ENCODE results near the gene ATG9B. TPM values are rescaled to one million over a fixed set of nuclear protein-coding genes. Genes with fewer than 3 reads are reported as not detected.
"Not testable (repeated sequence)": the region's sequence is repeated elsewhere in the genome, so short reads cannot be mapped to it uniquely, and the experiment has no call there.

ATG9B gene
- total and polyA plus RNA-seq, 5 donors = 0.18 to 0.43 (median 0.23) TPM; not detected in 2

DNA sequence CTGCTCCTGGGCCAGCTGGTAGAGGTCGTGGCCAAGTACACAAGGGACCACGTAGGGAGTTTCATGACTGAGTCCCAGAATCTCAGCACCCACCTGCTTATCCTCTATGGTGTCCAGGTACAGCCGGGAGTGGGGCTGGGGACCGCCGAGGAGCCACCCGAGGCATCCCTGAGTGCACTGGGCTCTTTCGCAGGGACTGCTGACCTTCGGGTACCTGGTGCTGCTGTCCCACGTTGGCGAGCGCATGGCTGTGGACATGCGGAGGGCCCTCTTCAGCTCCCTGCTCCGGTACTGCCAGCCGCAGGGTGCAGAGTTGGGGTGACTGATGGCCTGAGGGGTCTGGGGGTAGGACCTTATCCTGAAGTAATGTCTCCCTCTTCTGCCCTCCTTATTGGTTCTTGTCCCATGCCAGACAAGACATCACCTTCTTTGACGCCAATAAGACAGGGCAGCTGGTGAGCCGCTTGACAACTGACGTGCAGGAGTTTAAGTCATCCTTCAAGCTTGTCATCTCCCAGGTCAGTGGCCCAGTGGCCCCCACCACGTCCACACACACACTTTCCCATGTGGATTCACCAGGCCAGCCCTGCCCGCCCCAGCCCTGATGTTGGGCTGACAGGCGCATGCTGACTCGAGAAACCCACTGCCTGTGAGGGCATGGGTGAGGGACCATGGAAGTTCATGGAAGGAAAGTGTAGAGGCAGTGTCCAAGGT is 10.2 kb upstream of the ATG9B start:
- DNase-seq (no peak), ATAC-seq (no peak)
- H3K9me3 ChIP-seq (ENCODE audit: control insufficient read depth, low read length) = no peaks in the 10 kb centered on the region
- H3K4me1 ChIP-seq (ENCODE audit: control insufficient read depth, insufficient read depth, low read length) = no peaks in the 10 kb centered on the region
- no peak overlapping the region for H3K4me3 ChIP-seq (ENCODE audit: low read length)
- intact Hi-C loops (cut with DNase I) = no loop called here
- H3K27ac ChIP-seq (ENCODE audit: low read length) = no peak overlapping the region
- WGBS = 92% methylated on average over 21 of the region's 21 CpGs
- no peaks in the 10 kb centered on the region for H3K27me3 ChIP-seq (ENCODE audit: control insufficient read depth, insufficient read depth)

DNA sequence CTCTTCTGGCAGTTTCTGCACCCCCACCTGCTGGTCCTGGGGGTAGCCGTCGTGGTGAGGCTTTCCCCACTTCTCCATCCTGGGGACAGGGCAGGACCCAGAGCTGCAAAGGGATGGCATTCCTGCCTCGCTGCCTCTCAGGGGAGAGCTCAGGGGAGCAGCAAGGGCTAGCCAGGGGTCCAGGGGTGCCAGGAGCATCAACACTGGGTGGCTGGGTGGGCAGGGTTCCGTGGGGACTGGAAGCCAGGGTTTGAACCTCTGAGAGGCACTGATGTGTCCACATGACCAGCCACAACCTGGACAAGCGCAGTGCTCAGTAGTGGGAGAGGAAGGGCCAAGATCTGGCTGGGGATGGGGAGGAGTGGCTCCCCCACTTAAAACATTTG is 9.6 kb upstream of the ATG9B start:
- H3K27me3 ChIP-seq (ENCODE audit: control insufficient read depth, insufficient read depth) = no peaks in the 10 kb centered on the region
- no peaks in the 10 kb centered on the region for H3K4me1 ChIP-seq (ENCODE audit: control insufficient read depth, insufficient read depth, low read length)
- DNase-seq (no peak), ATAC-seq (no peak)
- 86% methylated on average over 5 of the region's 5 CpGs for WGBS
- intact Hi-C loops (cut with DNase I) = no loop called here
- no peaks in the 10 kb centered on the region for H3K9me3 ChIP-seq (ENCODE audit: control insufficient read depth, low read length)
- no peak overlapping the region for H3K4me3 ChIP-seq (ENCODE audit: low read length)
- H3K27ac ChIP-seq (ENCODE audit: low read length) = no peak overlapping the region

DNA sequence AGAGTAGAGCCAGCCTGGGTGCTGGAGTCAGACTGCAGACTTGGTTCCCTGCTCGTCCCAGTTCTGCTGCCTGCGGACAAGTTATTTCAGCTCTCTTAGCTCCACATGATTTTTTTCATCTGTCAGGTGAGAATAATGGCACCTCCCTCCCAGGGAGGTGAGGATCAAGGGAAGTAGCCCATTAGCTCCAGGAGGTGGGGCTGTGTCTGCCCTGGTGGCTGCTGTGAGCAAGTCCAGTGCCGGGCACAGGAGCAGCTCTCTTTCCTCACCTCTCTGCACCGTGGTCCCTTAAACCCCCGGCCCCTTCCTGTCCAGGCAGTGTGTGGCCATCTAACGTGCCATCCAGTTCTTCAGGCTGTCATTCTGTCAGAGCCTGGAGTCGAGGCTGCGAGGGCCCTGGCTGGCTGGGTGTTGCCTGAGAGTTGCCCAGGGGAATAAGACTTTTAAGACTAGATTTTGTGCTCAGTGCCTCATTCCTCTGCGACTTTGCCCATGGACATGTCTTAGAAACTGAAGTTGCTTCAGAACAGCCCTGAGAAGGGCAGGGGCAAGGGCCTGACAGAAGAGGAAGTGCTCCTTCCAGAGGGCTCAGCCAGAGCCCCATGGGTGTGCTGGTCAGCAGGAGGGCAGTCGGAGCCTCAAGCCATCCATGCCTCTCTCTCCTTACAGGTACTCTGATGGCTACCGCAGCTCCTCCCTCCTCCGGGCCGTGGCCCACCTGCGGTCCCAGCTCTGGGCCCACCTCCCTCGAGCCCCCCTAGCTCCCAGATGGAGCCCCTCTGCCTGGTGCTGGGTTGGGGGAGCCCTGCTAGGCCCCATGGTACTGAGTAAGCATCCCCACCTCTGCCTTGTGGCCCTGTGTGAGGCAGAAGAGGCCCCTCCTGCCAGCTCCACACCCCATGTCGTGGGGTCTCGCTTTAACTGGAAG is 8.9 kb upstream of the ATG9B start:
- no peak for ATAC-seq
- Histone ChIP-seq H3K27ac (ENCODE audit: low read length) (no peak overlapping the region), H3K4me3 (ENCODE audit: low read length) (no peak overlapping the region), H3K27me3 (ENCODE audit: control insufficient read depth, insufficient read depth) (no peaks in the 10 kb centered on the region), H3K4me1 (ENCODE audit: control insufficient read depth, insufficient read depth, low read length) (no peaks in the 10 kb centered on the region), H3K9me3 (ENCODE audit: control insufficient read depth, low read length) (no peaks in the 10 kb centered on the region)
- intact Hi-C loops (cut with DNase I) = no loop called here
- DNase-seq = no peak
- 87% methylated on average over 17 of the region's 17 CpGs for WGBS

DNA sequence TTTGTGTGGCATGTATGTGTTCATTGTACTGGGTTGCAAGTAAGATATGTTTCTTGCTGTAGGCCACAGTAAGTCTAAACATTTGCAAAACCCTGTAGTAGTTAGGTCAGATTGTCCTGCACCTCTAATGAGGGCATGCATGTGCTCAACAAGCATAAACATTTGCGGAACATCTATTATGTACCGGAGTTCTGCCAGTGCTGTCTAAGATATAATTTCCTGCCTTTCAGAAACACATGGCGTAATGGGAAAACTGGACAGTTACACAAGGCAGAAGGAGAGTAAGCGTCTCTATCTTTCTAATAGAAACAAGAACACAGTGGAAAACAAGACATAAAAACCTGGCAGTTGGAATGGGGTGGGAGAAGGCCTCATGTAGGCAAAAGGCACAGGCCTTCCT is 6.7 kb upstream of the ATG9B start:
- H3K4me1 ChIP-seq (ENCODE audit: control insufficient read depth, insufficient read depth, low read length) = no peaks in the 10 kb centered on the region
- no peaks in the 10 kb centered on the region for H3K9me3 ChIP-seq (ENCODE audit: control insufficient read depth, low read length)
- ATAC-seq = no peak
- H3K27ac ChIP-seq (ENCODE audit: low read length) = no peak overlapping the region
- intact Hi-C loops (cut with DNase I) = no loop called here
- H3K4me3 ChIP-seq (ENCODE audit: low read length) = no peak overlapping the region
- WGBS = 87% methylated on average over 4 of the region's 4 CpGs
- no peaks in the 10 kb centered on the region for H3K27me3 ChIP-seq (ENCODE audit: control insufficient read depth, insufficient read depth)
- DNase-seq = no peak

DNA sequence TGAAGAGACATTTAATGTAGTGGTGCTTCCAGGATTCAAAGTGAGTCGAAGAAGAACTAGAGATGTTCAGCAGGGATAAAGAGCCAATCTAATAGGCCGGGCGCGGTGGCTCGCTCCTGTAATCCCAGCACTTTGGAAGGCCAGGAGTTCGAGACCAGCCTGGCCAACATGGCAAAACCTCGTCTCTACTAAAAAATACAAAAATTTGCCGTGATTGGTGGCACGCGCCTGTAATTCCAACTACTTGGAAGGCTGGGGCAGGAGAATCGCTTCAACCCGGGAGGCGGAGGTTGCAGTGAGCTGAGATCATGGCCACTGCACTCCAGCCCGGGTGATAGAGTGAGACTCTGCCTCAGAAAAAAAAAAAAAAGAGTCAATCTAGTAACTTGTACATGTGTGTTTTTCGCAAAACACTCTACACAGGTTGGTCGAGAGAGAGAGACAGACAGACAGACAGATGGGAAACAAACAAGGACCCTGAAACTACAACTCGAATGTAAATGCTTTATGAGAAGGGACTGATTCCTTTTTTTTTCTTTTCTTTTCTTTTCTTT is 4.7 kb upstream of the ATG9B start:
- intact Hi-C loops (cut with DNase I) = loop anchor here in 2 of 4 donors (10.0 kb wide), 2 partner anchors 56 to 86 kb away; partner anchors contain the start of genes AGAP3 (in 1 of the 2), FASTK (in 1 of the 2) and TMUB1 (in 1 of the 2)
- 51% methylated on average over 17 of the region's 17 CpGs for WGBS
- Histone ChIP-seq H3K27me3 (ENCODE audit: control insufficient read depth, insufficient read depth) (no peaks in the 10 kb centered on the region), H3K9me3 (ENCODE audit: control insufficient read depth, low read length) (no peaks in the 10 kb centered on the region), H3K27ac (ENCODE audit: low read length) (peak overlapping the region; percentile 80), H3K4me1 (ENCODE audit: control insufficient read depth, insufficient read depth, low read length) (no peaks in the 10 kb centered on the region), H3K4me3 (ENCODE audit: low read length) (peak overlapping the region; percentile 80)
- no peak for ATAC-seq
- no peak for DNase-seq

DNA sequence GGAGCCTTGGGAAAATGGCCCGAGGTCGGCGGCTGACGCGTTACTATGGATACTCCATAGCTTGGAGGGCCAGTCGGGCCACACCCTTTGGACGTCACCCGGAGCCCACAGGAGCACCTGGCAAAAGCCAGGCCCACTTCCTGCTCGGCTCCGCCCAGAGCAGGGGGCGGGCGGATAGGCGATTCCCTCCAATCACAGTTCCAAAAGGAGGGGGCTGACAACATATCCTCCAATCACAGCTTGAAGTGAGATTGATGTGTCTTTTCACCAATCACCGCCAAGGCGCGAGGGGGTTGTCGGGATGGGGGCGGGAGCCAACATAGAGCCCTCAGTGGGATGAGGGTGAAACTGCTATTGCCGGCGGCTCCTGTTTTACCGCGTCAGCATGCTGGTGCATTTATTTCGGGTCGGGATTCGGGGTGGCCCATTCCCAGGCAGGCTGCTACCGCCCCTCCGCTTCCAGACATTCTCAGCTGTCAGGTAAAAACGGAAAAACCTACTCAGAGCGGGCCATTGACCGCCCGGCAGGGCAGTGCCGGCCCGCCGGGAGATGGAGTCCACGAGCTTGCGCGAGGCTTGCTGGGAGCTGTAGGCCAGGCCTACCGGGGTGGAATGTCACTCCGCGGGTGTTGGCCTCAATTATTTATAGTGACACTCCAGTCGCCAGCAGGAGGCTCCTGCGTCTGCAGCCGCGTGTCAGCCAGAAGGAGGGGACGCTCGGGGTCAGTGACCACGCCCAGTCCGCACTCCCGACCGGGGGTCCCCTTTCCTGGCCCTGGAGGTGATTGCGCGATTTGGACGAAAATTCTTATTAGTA is 4.0 kb upstream of the ATG9B start, which contains the start of gene ABCB8:
ABCB8 (plus strand) TSS at position 320 of the 817 bp plus-strand sequence; CDS start at position 386, 66 bp downstream.
- under 1% methylated on average over 53 of the region's 53 CpGs for WGBS
- H3K4me1 ChIP-seq (ENCODE audit: control insufficient read depth, insufficient read depth, low read length) = no peaks in the 10 kb centered on the region

DNA sequence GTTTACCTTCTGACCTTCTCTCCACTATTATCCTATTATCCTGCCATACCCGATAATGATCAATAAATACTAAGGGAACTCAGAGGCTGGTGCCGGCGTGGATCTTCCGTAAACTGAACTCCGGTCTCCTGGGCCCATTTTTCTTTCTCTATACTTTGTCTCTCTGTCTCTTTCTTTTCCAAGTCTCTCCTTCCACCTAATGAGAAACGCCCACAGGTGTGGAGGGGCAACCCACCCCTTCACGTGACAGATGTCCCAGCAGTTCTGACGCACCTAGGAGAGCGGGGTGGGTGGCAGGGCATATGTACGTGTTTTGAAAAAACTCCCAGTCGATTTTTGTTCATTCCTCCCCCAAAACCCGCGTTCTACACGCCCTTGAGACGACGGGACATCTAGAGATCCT is 3.4 kb upstream of the ATG9B start:
- not testable (repeated sequence) for H3K4me1 ChIP-seq (ENCODE audit: control insufficient read depth, insufficient read depth, low read length); H3K27ac ChIP-seq (ENCODE audit: low read length); H3K27me3 ChIP-seq (ENCODE audit: control insufficient read depth, insufficient read depth); DNase-seq; H3K9me3 ChIP-seq (ENCODE audit: control insufficient read depth, low read length); ATAC-seq
- 4% methylated on average over 16 of the region's 16 CpGs for WGBS
- peak overlapping the region; percentile 80 for H3K4me3 ChIP-seq (ENCODE audit: low read length)
- intact Hi-C loops (cut with DNase I) = loop anchor here in 2 of 4 donors (10.0 kb wide), 2 partner anchors 57 to 87 kb away; partner anchors contain the start of genes AGAP3 (in 1 of the 2), FASTK (in 1 of the 2) and TMUB1 (in 1 of the 2)

More for the DNA sequence above, 4.0 kb upstream of the ATG9B start, which contains the start of gene ABCB8:
- intact Hi-C loops (cut with DNase I) = loop anchor here in 2 of 4 donors (10.0 kb wide), 2 partner anchors 56 to 86 kb away; partner anchors contain the start of genes AGAP3 (in 1 of the 2), FASTK (in 1 of the 2) and TMUB1 (in 1 of the 2)
- Histone ChIP-seq H3K27ac (ENCODE audit: low read length) (peak within 1 kb of the TSS; percentile 80), H3K9me3 (ENCODE audit: control insufficient read depth, low read length) (no peaks in the 10 kb centered on the region), H3K27me3 (ENCODE audit: control insufficient read depth, insufficient read depth) (no peaks in the 10 kb centered on the region), H3K4me3 (ENCODE audit: low read length) (peak within 1 kb of the TSS; percentile 80)
- ATAC-seq (peak; percentile 97 to 98), DNase-seq (peak; percentile 97 to 99 (median 98))

DNA sequence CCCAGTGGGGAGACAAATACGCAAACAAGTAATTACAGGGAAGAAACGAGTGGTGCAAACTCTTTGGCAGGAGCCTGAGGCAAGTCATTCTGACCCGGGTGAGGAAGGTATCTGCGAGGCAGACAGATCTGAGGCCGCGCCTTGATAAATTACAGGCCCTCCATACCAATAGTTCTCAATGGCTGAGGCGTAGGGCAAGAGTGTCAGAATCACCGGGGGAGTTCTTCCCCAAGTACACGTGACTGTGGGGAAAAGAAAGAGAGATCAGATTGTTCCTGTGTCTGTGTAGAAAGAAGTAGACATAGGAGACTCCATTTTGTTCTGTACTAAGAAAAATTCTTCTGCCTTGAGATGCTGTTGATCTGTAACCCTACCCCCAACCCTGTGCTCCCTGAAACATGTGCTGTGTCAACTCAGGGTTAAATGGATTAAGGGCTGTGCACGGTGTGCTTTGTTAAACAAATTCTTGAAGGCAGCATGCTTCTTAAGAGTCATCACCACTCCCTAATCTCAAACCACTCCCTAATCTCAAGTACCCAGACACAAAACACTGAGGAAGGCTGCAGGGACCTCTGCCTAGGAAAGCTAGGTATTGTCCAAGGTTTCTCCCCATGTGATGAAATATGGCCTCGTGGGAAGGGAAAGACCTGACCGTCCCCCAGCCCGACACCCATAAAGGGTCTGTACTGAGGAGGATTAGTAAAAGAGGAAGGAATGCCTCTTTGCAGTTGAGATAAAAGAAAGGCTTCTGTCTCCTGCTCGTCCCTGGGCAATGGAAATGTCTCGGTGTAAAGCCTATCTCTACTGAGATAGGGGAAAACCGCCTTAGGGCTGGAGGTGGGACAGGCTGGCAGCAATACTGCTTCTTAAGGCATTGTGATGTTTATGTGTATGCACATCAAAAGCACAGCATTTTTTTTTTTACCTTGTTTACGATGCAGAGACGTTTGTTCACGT is 2.8 kb upstream of the ATG9B start:
- DNase-seq = peak in 1 of 3 donors; percentile 36
- ATAC-seq; H3K9me3 ChIP-seq (ENCODE audit: control insufficient read depth, low read length); H3K27me3 ChIP-seq (ENCODE audit: control insufficient read depth, insufficient read depth); H3K27ac ChIP-seq (ENCODE audit: low read length); H3K4me3 ChIP-seq (ENCODE audit: low read length); H3K4me1 ChIP-seq (ENCODE audit: control insufficient read depth, insufficient read depth, low read length): not testable (repeated sequence)
- intact Hi-C loops (cut with DNase I) = loop anchor here in 2 of 4 donors (10.0 kb wide), 2 partner anchors 58 to 88 kb away; partner anchors contain the start of genes AGAP3 (in 1 of the 2), FASTK (in 1 of the 2) and TMUB1 (in 1 of the 2)
- 37% methylated on average over 19 of the region's 19 CpGs for WGBS

DNA sequence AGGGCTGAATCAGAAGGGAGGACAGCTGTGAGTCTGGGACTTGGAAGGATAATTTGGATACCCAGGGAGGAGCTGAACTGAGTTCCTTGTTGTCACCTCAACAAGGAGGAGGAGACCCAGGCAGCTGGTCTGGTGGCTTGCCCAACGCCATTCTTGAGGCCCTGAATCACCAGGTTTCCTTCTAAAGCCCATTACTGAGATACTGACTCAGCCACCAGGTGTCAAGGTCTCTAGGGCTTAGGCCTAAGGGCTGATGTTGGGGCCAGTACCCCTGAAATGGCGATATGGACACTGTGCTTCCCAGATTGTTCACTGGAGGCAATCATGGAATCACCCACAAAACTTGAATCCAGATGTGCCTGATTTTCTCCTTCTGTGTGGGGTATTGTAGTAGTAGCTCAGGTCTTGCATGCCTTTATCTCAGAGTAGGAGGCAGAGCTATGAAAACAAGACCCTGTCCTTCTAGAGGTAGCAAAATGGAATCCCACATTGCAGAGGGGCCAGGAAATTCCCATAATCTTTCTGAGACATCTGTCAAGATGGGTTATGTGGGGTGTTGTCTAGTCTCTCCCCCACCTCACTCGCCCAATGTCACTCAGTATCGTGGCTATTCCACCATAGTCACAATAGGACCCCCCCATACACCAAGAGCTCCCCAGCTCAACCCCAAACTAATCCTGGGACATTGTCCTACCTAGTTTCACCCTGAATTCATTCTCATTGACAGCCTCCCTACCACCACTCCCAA is 1.8 kb upstream of the ATG9B start:
- no peaks in the 10 kb centered on the region for H3K9me3 ChIP-seq (ENCODE audit: control insufficient read depth, low read length)
- ATAC-seq = no peak
- 90% methylated on average over 4 of the region's 4 CpGs for WGBS
- H3K4me3 ChIP-seq (ENCODE audit: low read length) = no peak overlapping the region
- intact Hi-C loops (cut with DNase I) = loop anchor here in 2 of 4 donors (10.0 kb wide), 2 partner anchors 59 to 89 kb away; partner anchors contain the start of genes AGAP3 (in 1 of the 2), FASTK (in 1 of the 2) and TMUB1 (in 1 of the 2)
- no peak overlapping the region for H3K27ac ChIP-seq (ENCODE audit: low read length)
- DNase-seq = no peak
- no peaks in the 10 kb centered on the region for H3K4me1 ChIP-seq (ENCODE audit: control insufficient read depth, insufficient read depth, low read length)
- H3K27me3 ChIP-seq (ENCODE audit: control insufficient read depth, insufficient read depth) = no peaks in the 10 kb centered on the region

Measured in right cardiac atrium (tissue), 5 donors.